GM23338 (cell line): ENCODE results near the gene USH1G. TPM values are rescaled to one million over a fixed set of nuclear protein-coding genes. Genes with fewer than 3 reads are reported as not detected.

Source experiments
- ATAC-seq: fragments of 200-7000 bp; cut with Tn5 transposase; 3 replicates; pipeline ENCODE4 v1.9.1; 2020
- DNase-seq: peaks from one replicate; pipeline ENCODE4 v3.0.0-alpha.2; 2015; ENCODE audit warnings: low spot score
- H2AFZ ChIP-seq: fragments of 200-600 bp; sonication (generic); 2 replicates; pipeline ENCODE4 v1.8.0; 2016; ENCODE audit warnings: antibody characterized with exemption, mild to moderate bottlenecking, moderate library complexity
- H3F3A ChIP-seq: fragments of 200-600 bp; sonication (generic); replicated peaks from 2 replicates; pipeline ENCODE4 v1.8.0; 2017; ENCODE audit warnings: antibody characterized with exemption, mixed run types, low read depth
- H3K27ac ChIP-seq: fragments of 200-600 bp; sonication (generic); 2 replicates; pipeline ENCODE4 v1.6.1; 2016; ENCODE audit warnings: low read depth
- H3K27me3 ChIP-seq: fragments of 200-600 bp; sonication (generic); 2 replicates; pipeline ENCODE4 v1.8.0; 2016; ENCODE audit warnings: mild to moderate bottlenecking, mixed run types, moderate library complexity; ENCODE audit not compliant: insufficient read depth
- H3K36me3 ChIP-seq: fragments of 200-600 bp; sonication (generic); 2 replicates; pipeline ENCODE4 v1.8.0; 2016; ENCODE audit warnings: mild to moderate bottlenecking; ENCODE audit not compliant: insufficient read depth
- H3K4me1 ChIP-seq: fragments of 200-600 bp; sonication (generic); 2 replicates; pipeline ENCODE4 v1.8.0; 2016; ENCODE audit warnings: mild to moderate bottlenecking, moderate library complexity; ENCODE audit not compliant: insufficient read depth
- H3K4me2 ChIP-seq: fragments of 200-600 bp; sonication (generic); 2 replicates; pipeline ENCODE4 v1.7.1; 2017; ENCODE audit warnings: mixed run types
- H3K4me3 ChIP-seq: fragments of 200-600 bp; sonication (generic); 2 replicates; pipeline ENCODE4 v1.6.1; 2016; ENCODE audit warnings: mixed run types
- H3K79me2 ChIP-seq: fragments of 200-600 bp; sonication (generic); replicated peaks from 2 replicates; pipeline ENCODE4 v1.8.0; 2017; ENCODE audit warnings: mild to moderate bottlenecking; ENCODE audit not compliant: insufficient read depth
- H3K9me2 ChIP-seq: fragments of 200-600 bp; sonication (generic); 2 replicates; pipeline ENCODE4 v1.8.0; 2017; ENCODE audit not compliant: insufficient read depth
- H4K20me1 ChIP-seq: fragments of 200-600 bp; sonication (generic); replicated peaks from 2 replicates; pipeline ENCODE4 v1.8.0; 2017; ENCODE audit warnings: mild to moderate bottlenecking; ENCODE audit not compliant: insufficient read depth
- H3K27ac Mint-ChIP-seq: 2 replicates; pipeline ENCODE4 v1.8.0; 2020; ENCODE audit warnings: inconsistent platforms, mild to moderate bottlenecking, moderate library complexity, mixed read lengths
- H3K27me3 Mint-ChIP-seq: 3 replicates; pipeline ENCODE4 v1.8.0; 2022; ENCODE audit warnings: low read depth, mild to moderate bottlenecking, moderate library complexity, mixed read lengths, inconsistent platforms; ENCODE audit not compliant: insufficient read depth, poor library complexity
- H3K36me3 Mint-ChIP-seq: 3 replicates; pipeline ENCODE4 v1.8.0; 2021; ENCODE audit warnings: low read depth, mild to moderate bottlenecking, inconsistent platforms, moderate library complexity, mixed read lengths
- H3K4me1 Mint-ChIP-seq: 3 replicates; pipeline ENCODE4 v1.8.0; 2020; ENCODE audit warnings: mild to moderate bottlenecking, inconsistent platforms, mixed read lengths
- H3K4me3 Mint-ChIP-seq: 3 replicates; pipeline ENCODE4 v1.8.0; 2021; ENCODE audit warnings: moderate library complexity, mild to moderate bottlenecking, inconsistent platforms, mixed read lengths
- H3K9me3 Mint-ChIP-seq: 3 replicates; pipeline ENCODE4 v1.8.0; 2020; ENCODE audit warnings: moderate library complexity, mild to moderate bottlenecking, inconsistent platforms, mixed read lengths
- CTCF ChIP-seq, 2 experiments: fragments of 200-600 bp in 1 of 2; sonication (generic) in 1 of 2; conservative IDR thresholded peaks; 2 replicates each; pipeline versions ENCODE4 v1.5.1 to v1.6.1; 2016 to 2017; ENCODE audit warnings: antibody characterized with exemption in 2 of 2, low read depth in 2 of 2, mild to moderate bottlenecking in 2 of 2, moderate library complexity in 1 of 2
- EZH2phosphoT487 ChIP-seq: fragments of 200-600 bp; sonication (generic); IDR thresholded peaks from one replicate; pipeline ENCODE4 v1.8.1; 2018; ENCODE audit warnings: antibody characterized with exemption; ENCODE audit not compliant: unreplicated experiment
- JUNB ChIP-seq: IDR thresholded peaks from one replicate; pipeline ENCODE4 v1.6.1; 2016; ENCODE audit warnings: antibody characterized with exemption; ENCODE audit not compliant: unreplicated experiment
- NANOG ChIP-seq: IDR thresholded peaks from 2 replicates; pipeline ENCODE4 v1.6.1; 2016; ENCODE audit warnings: antibody characterized with exemption, borderline replicate concordance
- POLR2AphosphoS5 ChIP-seq: IDR thresholded peaks from 2 replicates; pipeline ENCODE4 v1.6.1; 2016; ENCODE audit warnings: antibody characterized with exemption, low read depth
- REST ChIP-seq: IDR thresholded peaks from one replicate; pipeline ENCODE4 v1.6.1; 2018; ENCODE audit warnings: antibody characterized with exemption; ENCODE audit not compliant: unreplicated experiment
- ZNF331 ChIP-seq: fragments of 250-450 bp; sonication (Bioruptor Pico); IDR thresholded peaks from 2 replicates; pipeline ENCODE4 v1.5.0; 2020; ENCODE audit warnings: low read depth, mild to moderate bottlenecking, moderate library complexity
- polyA plus RNA-seq: library from polyadenylated mRNA; unstranded; fragments of >200 nt; fragmentation: Nextera tagmentation; extraction: Ambion mirVana; gene quantifications from 2 replicates; pipeline ENCODE4 v1.2.1, GENCODE V29; 2016
- total RNA-seq: library from RNA; depleted of rRNA; stranded (reverse); fragments of >200 nt; shearing (Covaris generic); gene quantifications from 2 replicates; pipeline ENCODE4 v1.2.3, GENCODE V29; 2014

Gene USH1G
- total and polyA plus RNA-seq, 2 experiments from 2014 or later: 0.34 to 1.7 TPM

GRCh38 chr17:74962622-74963394 is 39.8 kb upstream of the USH1G start (continued):
- TF ChIP-seq NANOG: no peak
- TF ChIP-seq REST: no peak
- no peak for TF ChIP-seq ZNF331
- TF ChIP-seq CTCF (conservative IDR thresholded peaks at IDR 0.05; ENCODE audit: low read depth in 2 of 2): no peak
- no peak for TF ChIP-seq EZH2phosphoT487
- TF ChIP-seq JUNB: no peak

DNA sequence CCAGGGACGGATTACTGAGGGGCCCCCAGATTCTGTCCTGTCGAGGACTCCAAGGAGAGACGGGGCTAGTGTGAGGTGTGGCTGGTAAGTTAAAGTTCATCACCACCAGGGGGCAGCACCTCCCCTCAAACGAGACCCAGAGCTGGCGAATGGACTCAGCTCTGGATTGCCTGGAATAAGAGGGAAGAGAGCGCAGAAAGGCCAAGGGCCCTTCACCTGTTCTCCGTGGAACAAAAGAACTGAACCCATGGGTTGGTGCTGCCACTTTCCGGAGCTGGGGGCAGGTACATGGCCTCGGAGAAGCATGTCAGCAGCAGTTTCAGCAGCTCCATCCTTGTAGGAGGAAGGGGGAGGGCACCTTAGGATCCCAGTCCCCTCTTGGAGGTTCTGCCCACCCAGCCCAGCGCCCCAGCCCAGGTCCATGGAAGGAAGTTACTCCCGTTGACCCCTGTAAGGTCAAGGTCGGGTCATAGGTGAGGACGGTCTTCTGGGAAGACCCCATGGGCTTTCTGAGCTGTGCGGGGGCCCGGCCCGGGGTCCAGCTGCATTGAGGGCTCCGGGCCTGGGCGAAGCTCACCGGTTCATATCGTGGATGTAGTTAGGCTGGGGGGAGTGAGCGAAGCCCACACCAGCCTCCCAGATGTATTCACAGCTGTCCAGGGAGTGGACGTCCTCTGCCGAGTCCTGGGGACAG is 38.7 kb upstream of the USH1G start:
- TF ChIP-seq POLR2AphosphoS5 (no peak), CTCF (conservative IDR thresholded peaks at IDR 0.05; ENCODE audit: low read depth in 2 of 2) (peak; percentile 86 to 97)
- 0 out of 3 replicates have a peak overlapping the region, but pooled peaks have one; percentile 15 for H3K4me3 Mint-ChIP-seq
- Histone ChIP-seq H2AFZ (no peak overlapping the region), H3K27me3 (peaks cover 6% of the 10 kb centered on the region; the same call in 1 of the 2 replicates), H3K4me1 (peaks cover 3% of the 10 kb centered on the region; the same call in 1 of the 2 replicates), H3K36me3 (no peaks in the 10 kb centered on the region), H3K27ac (no peak overlapping the region), H3F3A (no peaks in the 10 kb centered on the region), H3K79me2 (no peaks in the 10 kb centered on the region), H3K4me3 (no peak overlapping the region), H4K20me1 (no peaks in the 10 kb centered on the region), H3K4me2 (no peak overlapping the region), H3K9me2 (no peaks in the 10 kb centered on the region)
- ATAC-seq (peak; percentile 82), DNase-seq (peak; percentile 97)
- no peaks in the 10 kb centered on the region; the same call in 2 of the 3 replicates for H3K9me3 Mint-ChIP-seq
- H3K27me3 Mint-ChIP-seq: peaks cover 18% of the 10 kb centered on the region
- peaks cover 2% of the 10 kb centered on the region for H3K4me1 Mint-ChIP-seq
- H3K36me3 Mint-ChIP-seq: no peaks in the 10 kb centered on the region; the same call in 2 of the 3 replicates
- no peak overlapping the region for H3K27ac Mint-ChIP-seq
